Stimulated activated naive CD4-positive, alpha-beta T cell (primary cell): ENCODE results near the gene SUCLA2.

Experiments
- DNase-seq, 6 experiments: peaks; one replicate each; lab custom pipeline; 2025; lab: John Stamatoyannopoulos, UW

SUCLA2 gene

GRCh38 chr13:47901441-47901840 lies 99.6 kb downstream of the SUCLA2 start:
- DNase-seq, result no peak

- no peak for DNase-seq
Observed at GRCh38 chr13:47898080-47898479, 103.0 kb downstream of the SUCLA2 start.

GRCh38 chr13:47897411-47898050 lies 103.5 kb downstream of the SUCLA2 start:
- no peak for DNase-seq

- no peak for DNase-seq
Observed at GRCh38 chr13:47896546-47896945, 104.5 kb downstream of the SUCLA2 start.

GRCh38 chr13:47896111-47896510 lies 105.0 kb downstream of the SUCLA2 start:
- no peak for DNase-seq

GRCh38 chr13:47893527-47893926 lies 107.5 kb downstream of the SUCLA2 start:
- no peak for DNase-seq
